Fibroblast of skin of right biceps (primary cell): ENCODE results near the gene HPSE2.
"Not testable (repeated sequence)": the region's sequence is repeated elsewhere in the genome, so short reads cannot be mapped to it uniquely, and the experiment has no call there.

ENCODE experiments used
- DNase-seq: peaks from one replicate; pipeline ENCODE4 v3.0.0-alpha.2; 2013

HPSE2 gene

DNA sequence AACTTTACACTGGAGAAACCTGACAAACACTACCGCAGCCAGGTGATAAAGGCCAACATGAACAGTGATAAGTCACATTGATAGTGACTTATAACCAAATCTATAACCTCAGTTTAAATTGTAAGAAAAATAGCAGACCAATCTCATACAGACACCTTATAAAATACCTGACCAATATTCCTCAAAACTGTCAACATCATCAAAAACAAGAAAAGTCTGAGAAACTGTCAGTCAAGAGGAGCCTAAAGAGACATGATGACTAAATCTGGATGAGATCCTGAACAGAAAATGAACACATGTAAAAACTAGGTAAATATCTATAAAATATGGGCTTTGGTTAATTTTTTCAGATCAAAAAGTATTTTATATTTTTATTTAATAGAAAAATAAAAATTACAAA, 233.3 kb downstream of the HPSE2 start:
- no peak for DNase-seq

DNA sequence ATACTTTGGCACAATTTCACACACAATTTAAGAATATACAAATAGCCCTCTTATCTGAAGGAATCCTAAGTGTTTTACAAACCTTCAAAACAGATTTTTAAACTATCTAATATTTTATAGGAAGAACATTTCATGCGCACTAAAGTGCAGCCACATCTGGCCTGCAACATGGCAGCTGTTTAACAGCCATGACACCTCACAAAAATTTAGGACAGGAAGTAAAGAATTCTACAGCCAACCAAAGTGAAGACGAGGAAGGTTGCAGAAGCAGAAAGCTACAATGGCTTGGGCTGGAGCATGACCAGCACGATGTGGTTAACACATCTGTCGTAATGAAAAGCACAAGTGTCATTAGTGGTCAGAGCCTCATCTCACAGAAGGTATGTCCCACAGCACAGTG, 238.1 kb downstream of the HPSE2 start:
- no peak for DNase-seq

DNA sequence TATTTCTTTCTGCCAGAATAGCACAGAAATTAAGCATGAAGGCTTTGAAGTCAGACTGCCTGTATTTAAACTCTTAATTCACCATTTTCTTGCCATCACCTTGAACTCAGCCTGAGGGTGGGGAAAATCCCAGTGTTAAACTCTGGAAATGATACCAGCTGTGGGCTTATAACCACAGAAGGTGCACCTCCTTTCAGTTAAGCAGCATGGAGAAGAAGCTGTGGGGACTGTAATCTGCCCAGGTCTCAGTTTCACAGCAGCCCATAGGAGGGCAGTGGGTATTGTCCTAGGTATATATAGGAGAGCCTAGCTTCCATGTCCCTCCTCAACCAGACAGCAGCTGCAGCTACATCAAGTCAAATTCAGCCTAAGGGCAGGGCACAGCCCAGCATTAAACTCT, 241.6 kb downstream of the HPSE2 start:
- DNase-seq = no peak

DNA sequence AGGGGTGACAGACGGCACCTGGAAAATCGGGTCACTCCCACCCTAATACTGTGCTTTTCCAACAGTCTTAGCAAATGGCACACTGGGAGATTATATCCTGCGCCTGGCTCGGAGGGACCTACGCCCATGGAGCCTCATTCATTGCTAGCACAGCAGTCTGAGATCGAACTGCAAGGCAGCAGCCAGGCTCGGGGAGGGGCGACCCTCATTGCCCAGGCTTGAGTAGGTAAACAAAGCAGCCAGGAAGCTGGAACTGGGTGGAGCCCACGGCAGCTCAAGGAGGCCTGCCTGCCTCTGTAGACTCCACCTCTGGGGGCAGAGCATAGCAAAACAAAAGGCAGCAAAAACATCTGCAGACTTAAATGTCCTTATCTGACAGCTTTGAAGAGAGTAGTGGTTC, 251.9 kb downstream of the HPSE2 start:
- DNase-seq = not testable (repeated sequence)

DNA sequence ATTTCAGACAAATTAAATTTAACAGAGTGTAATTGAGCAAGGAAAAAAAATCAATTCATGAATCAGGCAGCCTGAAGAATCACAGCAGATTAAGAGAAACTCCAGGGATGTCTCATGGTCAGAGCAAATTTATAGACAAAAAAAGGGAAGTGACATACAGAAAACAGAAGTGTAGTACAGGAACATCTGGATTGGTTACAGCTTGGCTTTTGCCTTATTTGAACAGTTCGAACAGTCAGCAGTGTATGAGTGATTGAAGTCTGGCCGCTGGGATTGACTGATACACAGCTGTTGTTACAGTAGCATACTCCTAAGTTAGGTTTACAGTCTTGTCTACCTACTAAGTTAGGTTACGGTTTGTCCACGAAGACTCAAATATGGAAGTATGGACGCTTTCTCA, 255.3 kb downstream of the HPSE2 start:
- DNase-seq = no peak

DNA sequence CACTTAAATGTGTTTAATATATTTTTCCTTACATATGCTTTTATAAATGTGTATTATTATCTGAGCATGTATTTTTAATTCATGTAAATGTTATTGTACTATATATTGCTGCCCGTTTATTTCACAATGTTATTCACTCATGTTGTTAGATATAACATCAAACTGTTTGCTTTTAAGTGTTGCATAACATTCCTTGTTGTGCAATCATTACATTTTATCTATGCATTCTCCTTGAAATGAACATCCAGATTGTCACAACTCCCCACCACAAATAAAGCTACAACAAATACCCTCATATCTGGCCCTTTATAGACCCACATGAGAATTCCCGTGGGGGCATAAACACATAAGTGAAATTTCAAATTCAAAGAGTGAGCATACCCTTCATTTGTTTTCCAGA, 264.2 kb downstream of the HPSE2 start:
- no peak for DNase-seq

DNA sequence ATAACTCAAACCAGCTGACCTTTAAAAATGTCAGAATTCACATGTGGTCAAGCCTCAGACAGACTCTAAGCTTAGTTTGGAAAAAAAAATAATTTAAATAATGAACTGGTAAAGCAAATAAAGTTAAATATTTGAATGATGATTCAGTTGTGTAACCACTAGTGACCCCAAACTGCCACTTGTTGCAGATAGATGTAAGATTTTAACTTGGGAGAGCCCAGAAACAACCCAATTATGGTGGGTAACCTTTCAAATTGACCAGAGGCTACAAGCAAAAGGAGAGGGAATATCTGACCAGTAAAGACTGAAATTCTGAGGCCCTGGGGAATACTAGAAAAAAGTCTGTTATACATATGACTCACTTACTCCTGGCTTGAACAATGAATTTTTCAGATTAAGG, 268.1 kb downstream of the HPSE2 start:
- peak; percentile 8 for DNase-seq

DNA sequence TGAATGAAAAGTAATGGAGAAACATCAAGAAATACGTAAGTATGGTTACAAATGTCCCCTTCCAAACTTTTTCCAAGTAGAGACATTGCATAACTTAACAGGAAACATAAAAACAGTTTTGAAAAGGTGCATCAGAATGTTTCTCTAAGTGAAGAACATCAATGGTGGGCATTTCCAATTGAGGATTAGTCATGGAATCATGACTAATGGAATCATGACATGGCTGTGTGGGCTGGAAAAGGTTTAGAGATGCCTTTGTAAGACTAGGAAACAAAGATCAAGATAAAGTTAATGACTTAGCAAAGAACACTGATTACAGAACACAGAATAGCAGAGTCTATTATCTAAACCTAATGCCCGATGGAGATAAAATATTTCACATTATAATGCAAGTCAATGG, 272.0 kb downstream of the HPSE2 start:
- DNase-seq = no peak

DNA sequence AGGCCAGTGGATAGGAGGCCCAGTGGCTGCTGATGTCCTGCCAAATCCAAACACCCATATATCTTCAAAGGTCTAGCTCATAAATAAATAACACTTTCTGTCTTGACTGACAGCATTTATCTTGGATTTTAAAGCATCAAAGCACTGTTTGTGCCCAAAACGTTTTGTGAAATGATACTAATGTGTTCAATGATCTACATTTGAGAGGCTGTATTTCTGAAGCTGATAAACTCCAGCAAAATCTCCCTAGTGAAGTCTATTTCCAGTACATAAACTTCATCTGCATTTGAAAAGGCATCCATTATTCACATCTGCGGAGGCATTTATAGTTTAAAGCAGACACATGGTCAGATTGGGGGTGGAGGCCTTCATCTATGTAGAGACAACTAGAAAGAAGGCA, 276.3 kb downstream of the HPSE2 start:
- DNase-seq = no peak

DNA sequence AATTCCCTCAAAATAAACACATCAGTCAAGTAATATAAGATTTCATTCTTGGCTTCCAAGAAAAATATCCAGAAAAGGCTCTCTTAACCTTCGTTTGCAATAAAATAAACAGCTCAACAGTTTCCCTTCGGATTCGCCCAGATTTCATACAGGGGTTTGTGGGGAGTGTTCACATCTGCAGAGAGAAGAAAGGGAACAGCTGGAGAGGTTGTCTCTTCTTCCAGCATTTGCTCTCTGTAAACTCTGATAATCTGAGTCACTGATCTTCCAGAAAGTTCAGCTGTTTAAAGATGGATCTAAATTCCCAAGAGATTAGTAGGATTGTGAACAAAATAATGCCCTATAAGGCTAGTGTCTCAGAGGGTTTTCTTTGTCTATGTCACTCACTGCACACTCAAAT, 277.9 kb downstream of the HPSE2 start:
- peak; percentile 5 for DNase-seq

DNA sequence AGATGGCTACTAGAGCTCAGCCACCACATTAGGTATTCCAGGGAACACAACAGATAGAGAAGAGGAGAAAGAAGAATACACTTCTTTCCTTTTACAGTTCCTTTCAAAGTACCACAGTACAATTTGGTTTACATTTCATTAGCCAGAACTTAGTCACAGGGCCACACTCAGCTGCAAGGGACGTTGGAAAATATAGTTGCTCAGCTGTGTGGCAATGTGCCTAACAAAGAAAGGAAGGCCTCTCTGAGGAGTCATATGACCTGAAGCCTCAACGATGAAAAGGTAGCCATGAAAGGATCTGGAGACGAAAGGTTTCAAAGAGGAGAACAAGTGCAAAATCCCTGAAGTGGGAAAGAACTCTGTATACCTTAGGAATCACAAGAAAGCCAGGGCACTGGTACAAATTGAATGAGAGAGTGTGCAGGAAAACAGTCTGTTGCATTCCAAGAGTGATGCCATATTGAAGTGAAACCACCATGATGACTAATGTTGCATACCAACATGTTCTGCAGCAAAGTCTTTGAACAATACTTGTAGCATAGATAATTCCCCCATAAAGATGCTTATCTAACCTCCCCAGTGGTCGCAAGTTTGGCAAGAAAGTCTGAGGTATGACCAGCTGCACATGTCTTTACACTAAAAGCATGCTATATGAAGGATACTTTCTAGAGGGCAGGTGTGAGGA, 278.9 kb downstream of the HPSE2 start:
- DNase-seq = peak; percentile 68

DNA sequence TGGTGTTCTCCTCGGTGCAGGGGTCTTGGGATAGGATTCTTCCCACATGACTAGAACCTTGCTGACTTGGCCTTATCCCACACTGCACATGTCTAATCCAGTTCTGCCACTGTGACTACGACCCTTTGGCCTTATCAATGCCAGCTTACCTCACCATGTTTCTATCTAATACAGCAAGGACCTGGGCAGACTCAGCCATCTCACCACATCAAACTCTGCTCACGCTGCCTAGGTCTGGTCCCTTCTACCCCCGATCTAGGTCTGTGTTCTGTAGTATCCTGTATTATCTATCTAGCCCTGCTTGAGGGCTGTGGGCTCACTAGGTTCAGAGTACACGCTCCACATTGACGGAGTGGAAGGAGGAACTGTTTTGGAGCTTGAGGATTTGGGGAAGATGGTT, 282.4 kb downstream of the HPSE2 start:
- no peak for DNase-seq

DNA sequence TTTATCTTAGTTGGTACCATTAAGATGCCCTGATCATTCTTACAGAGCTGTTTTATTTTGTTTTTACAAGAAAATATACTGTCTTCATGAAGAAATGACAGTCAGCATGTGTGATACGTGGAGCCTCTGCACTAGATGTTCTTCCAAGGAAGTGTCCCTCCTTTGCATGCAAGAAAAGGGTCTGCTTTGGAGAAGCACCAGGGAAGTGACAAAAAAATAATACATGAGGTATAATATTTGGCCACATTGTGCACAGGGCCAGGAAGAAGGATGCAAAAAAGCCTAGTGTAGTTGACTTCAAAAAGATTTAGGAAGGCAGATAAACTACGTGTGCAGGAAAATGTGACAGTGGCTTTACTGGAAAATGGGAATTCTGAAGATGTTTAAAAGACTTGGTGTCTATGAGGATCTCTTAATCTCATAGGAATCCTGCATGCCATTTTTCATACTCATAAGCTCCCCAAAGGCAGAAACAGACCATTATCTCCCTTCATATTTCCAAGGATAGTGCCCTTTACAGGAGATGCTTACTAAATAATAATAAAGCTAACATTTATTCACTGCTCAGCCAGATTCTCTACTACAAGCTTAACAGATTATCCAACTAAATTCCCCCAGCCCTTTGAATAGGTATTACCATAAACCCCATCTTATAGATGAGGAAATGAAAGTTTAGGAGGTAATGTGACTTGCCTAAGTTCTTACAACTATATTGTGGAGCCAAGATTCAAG, 284.2 kb downstream of the HPSE2 start:
- DNase-seq = no peak

DNA sequence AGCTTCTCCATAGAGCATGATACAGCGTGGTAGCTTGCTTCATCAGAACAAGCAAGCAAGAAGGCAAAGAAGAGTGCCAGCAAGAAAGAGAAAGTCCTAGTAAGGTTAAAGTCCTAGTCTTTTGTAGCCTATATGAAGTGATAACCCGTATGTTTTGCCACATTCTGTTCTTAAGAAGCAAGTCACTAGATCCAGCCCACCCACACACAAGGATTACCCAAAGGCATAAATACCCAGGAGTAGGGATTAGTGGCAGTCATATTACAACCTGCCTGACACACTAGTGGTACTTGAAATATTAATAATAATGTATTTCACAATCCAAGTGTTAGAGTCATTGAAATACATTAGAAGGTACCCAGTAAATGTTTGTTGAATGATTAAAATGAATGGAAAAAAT, 285.5 kb downstream of the HPSE2 start:
- no peak for DNase-seq

DNA sequence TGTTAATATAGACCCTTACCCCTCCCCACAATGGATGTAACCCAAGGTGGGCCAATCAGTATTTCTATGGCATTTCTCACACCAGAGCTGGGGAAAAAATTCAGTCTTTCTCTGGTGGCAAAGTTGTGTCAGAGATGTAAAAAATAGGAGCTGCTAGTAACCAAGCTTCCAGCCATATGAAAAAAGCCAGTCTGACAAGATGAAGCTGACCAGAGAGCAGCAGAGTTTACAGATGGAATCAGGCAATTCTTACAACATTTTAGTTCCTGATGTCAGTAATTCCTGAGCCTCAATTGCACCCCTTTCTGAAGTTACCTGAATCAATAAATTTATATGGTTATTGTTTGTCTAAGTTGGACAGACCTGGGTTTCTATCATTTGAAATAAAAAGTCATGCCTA, 286.3 kb downstream of the HPSE2 start:
- DNase-seq = no peak

DNA sequence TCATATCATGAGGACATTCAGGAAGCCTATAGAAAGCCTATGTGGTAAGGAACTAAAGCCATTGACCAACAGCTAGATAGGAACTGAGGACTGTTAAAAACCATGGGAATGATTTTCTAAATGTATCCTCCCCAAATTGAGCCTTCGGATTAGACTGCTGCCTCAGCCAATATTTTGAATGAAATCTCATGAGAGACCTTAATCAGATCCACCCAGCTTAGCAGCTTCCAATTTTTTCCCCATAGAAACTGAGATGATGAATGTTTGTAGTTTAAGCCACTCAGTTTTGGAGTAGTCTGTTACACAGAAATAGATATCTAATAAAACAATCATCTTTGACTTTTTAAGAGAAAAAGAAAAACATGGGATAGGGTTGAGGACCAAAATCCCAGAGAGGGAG, 292.0 kb downstream of the HPSE2 start:
- no peak for DNase-seq

DNA sequence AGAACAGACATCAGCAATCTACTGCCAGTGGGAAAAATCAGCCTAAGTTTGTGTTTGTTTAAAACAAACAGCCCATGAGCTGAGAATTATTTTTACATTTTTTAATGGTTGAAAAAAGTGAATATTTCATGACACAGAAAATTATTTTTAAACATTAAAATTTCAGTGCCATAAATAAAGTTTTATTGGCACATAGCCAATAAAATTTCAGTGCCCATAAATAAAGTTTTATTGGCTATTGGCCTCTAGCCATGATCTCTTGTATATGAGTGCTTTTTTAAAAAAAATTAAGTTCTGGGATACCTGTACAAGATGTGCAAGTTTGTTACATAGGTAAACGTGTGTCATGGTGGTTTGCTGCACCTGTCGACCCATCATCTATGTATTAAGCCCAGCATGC, 305.9 kb downstream of the HPSE2 start:
- DNase-seq = no peak

DNA sequence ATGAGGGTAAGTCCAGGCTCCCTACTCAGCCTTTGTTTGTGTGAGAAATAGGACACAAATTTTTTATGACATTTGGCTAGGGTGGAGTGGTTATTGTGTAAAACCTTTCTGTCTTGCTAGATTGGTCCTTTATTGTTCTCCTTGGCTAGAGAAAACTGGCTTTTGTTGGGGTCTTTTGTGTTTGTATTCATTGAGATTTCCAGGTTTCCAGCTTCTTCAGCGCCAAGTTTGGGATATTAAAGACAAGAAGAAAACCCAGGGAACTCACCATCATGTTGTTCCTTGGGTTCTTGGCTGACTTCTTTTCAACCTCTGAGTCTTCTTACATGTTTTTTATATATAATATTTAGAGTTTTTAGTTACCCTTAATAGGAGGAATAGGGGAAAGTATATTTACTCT, 310.0 kb downstream of the HPSE2 start:
- DNase-seq = no peak

DNA sequence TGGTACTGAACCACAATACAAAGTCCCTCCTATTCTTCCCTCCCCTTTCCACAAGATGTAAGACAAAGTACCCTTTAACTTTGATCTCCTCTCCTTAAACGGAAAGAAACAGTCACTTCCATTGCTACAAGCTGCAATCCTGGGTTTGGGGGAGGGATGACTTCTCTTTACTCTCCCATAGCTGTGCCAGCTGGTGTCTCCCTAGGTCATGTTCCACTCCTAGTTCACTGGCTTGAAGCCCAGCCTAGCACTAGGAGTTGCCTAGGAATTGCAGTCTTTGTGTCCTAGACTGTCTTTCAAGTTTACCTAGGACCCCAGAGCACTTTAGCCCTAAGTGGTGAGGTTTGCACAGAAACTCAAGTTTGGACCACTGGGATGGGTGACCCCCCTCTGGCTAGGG, 311.1 kb downstream of the HPSE2 start:
- no peak for DNase-seq

DNA sequence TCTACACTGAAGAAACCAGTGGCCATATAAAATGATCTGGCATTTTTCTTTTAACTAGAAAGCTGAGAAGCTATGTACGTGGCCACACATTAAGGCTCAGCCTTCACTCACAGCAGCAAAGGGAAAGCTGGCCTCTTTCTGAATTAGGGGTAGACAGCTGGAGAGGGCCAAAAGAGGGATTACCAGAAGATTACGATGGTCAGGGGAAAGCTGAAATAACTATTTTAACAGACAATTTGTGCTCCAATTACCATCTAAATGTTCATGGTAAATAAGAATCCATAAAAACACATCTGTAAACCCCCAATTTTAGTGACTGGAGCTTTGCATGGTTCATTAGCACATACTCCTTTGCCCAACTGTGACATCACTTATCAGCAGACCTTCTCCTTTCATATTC, 314.3 kb downstream of the HPSE2 start:
- no peak for DNase-seq

DNA sequence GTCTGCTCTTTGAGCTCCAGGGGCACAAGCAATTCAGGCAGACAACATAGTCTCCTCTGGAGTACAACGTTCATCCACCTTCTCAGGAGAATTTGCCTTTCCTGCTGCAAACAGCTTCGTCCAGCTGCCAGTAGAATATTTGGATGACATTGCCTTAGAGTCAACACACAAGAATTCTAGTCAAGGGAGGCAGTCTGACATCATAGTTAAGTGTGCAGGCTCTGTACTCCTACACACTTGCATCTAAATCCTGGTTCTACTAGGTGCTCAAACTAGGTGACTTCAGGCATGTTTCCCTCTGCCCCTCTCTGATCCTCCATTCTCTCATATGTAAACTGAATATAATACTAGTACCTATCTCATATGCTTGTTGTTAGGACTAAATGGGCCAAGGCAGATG, 314.8 kb downstream of the HPSE2 start:
- DNase-seq = no peak

DNA sequence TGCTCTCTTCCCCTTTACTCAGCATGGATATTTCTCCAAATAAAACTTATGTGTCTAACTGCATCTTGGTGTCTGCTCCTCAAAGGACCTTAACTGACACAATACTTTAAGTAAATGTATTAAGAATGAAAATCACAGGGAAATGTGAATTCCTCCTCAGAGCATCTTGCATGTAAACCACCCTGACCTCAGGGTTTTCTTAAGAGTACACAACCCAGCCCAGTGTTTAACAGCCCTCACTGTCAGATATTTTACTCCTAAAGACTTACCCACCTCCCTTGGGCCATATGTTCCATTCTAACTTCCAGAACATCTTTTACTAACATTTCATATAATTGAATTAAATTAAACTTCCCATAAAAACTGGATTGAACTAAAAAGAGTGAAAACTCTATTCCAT, 315.3 kb downstream of the HPSE2 start:
- DNase-seq = no peak

DNA sequence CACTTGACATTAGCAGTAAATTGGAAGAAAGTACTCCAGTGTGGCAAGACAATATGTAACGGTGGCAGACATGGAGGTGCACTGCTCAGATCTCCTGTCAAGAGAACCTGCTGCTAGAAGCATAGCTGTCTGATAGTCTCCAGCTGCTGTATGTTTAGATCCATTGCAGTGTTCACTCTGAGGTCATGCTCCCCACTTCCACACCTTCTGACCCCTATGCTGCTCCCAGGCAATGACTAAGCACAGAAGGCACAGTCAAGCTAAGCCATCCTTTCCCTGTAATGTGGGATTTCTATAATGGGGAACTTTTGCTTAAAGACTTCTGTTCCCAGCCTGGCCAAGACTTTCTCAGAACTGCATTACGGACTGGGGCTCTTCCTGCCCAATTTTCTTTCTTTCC, 315.8 kb downstream of the HPSE2 start:
- no peak for DNase-seq

DNA sequence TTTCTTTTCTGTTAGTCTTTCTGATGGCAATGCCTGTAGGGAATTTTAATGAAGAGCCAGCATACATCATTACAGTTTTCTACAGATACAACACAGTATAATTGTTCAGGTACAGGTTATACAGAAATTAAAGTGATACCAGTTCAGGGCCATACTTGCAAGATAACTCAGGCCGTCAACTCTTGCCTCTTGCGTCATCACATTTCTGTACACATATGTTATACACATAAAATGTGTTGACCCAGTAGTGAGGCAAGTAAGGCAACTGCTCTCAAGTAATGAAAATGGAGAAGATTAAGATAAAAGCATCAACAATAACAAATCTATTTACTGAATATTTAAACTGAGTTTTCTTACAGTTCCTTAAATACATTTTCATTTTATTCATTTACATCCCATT, 317.8 kb downstream of the HPSE2 start:
- no peak for DNase-seq

DNA sequence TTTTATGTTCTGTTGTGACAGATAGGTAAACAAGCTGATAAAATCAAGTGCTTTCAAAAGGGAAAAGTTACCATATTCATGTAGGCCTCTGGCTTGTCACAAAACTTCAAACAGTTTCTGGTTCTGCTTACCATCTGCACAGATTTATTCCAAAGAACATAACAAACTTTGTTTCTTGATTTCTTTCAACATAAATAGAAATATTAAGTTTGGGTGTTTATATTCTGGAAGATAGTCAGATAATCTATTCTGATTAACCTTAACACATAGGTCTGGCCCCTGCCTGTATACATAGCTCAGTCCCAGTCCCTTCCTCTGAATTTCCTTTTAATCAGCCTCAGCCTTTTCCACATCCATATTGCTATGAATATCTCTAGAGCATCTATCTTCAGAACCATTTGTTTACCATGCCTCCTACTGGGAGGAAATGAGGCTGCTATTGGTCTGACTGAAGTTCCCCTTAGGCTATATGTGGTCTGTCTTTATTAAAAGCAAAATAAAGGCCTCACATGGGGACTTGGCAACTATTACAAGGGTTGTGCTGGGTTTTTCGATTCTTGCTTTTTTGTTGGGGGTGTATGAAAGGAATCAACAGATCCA, 319.0 kb downstream of the HPSE2 start:
- DNase-seq = no peak
